ENCODE data around the gene OCSTAMP.

The OCSTAMP gene

GRCh38 chr20:46557231-46557956, 6.9 kb upstream of the OCSTAMP start:
- no peak for DNase-seq (ENCODE audit: extremely low spot score)
- ChIA-PET CTCF (no interaction called here), POLR2A (no interaction called here)
- TF ChIP-seq ARNT (IDR thresholded peaks at IDR 0.05): no peak
- no peak for TF ChIP-seq TARDBP (IDR thresholded peaks at IDR 0.05)
- TF ChIP-seq SP1 (IDR thresholded peaks at IDR 0.05): no peak
- TF ChIP-seq FOXK2 (IDR thresholded peaks at IDR 0.05): no peak
- no peak for TF ChIP-seq BHLHE40 (IDR thresholded peaks at IDR 0.05; ENCODE audit: borderline replicate concordance)
- TF ChIP-seq LEF1 (IDR thresholded peaks at IDR 0.05; ENCODE audit: borderline replicate concordance): no peak
- no peak for TF ChIP-seq PKNOX1 (IDR thresholded peaks at IDR 0.05)
- TF ChIP-seq NFRKB (IDR thresholded peaks at IDR 0.05): no peak
- no peak for TF ChIP-seq FOXA1 (IDR thresholded peaks at IDR 0.05)
- TF ChIP-seq SUZ12 (IDR thresholded peaks at IDR 0.05): no peak
- TF ChIP-seq CTBP1 (IDR thresholded peaks at IDR 0.05; ENCODE audit: borderline replicate concordance): no peak
- TF ChIP-seq HDGF (IDR thresholded peaks at IDR 0.05; ENCODE audit: borderline replicate concordance): no peak
- TF ChIP-seq ELF4 (IDR thresholded peaks at IDR 0.05): no peak
- no peak for TF ChIP-seq L3MBTL2 (conservative IDR thresholded peaks at IDR 0.05)
- no peak for TF ChIP-seq ZNF384 (IDR thresholded peaks at IDR 0.05)
- TF ChIP-seq FOXM1 (IDR thresholded peaks at IDR 0.05; ENCODE audit: borderline replicate concordance): no peak

GRCh38 chr20:46555370-46555956, 5.0 kb upstream of the OCSTAMP start:
- CTCF ChIA-PET: interaction anchor here (0.7 kb wide), 1 partner anchor 9 kb away, joined by 4 read pairs; no protein-coding TSS in a partner anchor
- POLR2A ChIA-PET: no interaction called here
- TF ChIP-seq PKNOX1 (IDR thresholded peaks at IDR 0.05) (no peak), SUZ12 (IDR thresholded peaks at IDR 0.05) (no peak), FOXM1 (IDR thresholded peaks at IDR 0.05; ENCODE audit: borderline replicate concordance) (no peak), TARDBP (IDR thresholded peaks at IDR 0.05) (no peak), ZNF384 (IDR thresholded peaks at IDR 0.05) (no peak), LEF1 (IDR thresholded peaks at IDR 0.05; ENCODE audit: borderline replicate concordance) (no peak), ARNT (IDR thresholded peaks at IDR 0.05) (no peak), FOXK2 (IDR thresholded peaks at IDR 0.05) (no peak), L3MBTL2 (conservative IDR thresholded peaks at IDR 0.05) (no peak), CTBP1 (IDR thresholded peaks at IDR 0.05; ENCODE audit: borderline replicate concordance) (no peak), NFRKB (IDR thresholded peaks at IDR 0.05) (no peak)
- no peak for DNase-seq (ENCODE audit: extremely low spot score)

- CTCF ChIA-PET: interaction anchor here (0.6 kb wide), 1 partner anchor 23 kb away, joined by 3 read pairs; no protein-coding TSS in a partner anchor
- POLR2A ChIA-PET: no interaction called here
- TF ChIP-seq NFRKB (IDR thresholded peaks at IDR 0.05): no peak
- no peak for TF ChIP-seq BHLHE40 (IDR thresholded peaks at IDR 0.05; ENCODE audit: borderline replicate concordance)
- no peak for TF ChIP-seq CTBP1 (IDR thresholded peaks at IDR 0.05; ENCODE audit: borderline replicate concordance)
- no peak for TF ChIP-seq TARDBP (IDR thresholded peaks at IDR 0.05)
- no peak for TF ChIP-seq FOXM1 (IDR thresholded peaks at IDR 0.05; ENCODE audit: borderline replicate concordance)
- TF ChIP-seq HDGF (IDR thresholded peaks at IDR 0.05; ENCODE audit: borderline replicate concordance): no peak
- no peak for TF ChIP-seq LEF1 (IDR thresholded peaks at IDR 0.05; ENCODE audit: borderline replicate concordance)
- TF ChIP-seq SP1 (IDR thresholded peaks at IDR 0.05): no peak
- no peak for TF ChIP-seq SUZ12 (IDR thresholded peaks at IDR 0.05)
- no peak for TF ChIP-seq PKNOX1 (IDR thresholded peaks at IDR 0.05)
- no peak for TF ChIP-seq ELF4 (IDR thresholded peaks at IDR 0.05)
- no peak for TF ChIP-seq FOXA1 (IDR thresholded peaks at IDR 0.05)
- no peak for TF ChIP-seq FOXK2 (IDR thresholded peaks at IDR 0.05)
- TF ChIP-seq ZNF384 (IDR thresholded peaks at IDR 0.05): no peak
- no peak for DNase-seq (ENCODE audit: extremely low spot score)
Measured at GRCh38 chr20:46554828-46555227, 4.4 kb upstream of the OCSTAMP start.

- POLR2A ChIA-PET: no interaction called here
- DNase-seq (ENCODE audit: extremely low spot score): no peak
- CTCF ChIA-PET: interaction anchor here (1.6 kb wide), 1 partner anchor 8 kb away, joined by 3 read pairs; no protein-coding TSS in a partner anchor
- TF ChIP-seq FOXA1 (IDR thresholded peaks at IDR 0.05): no peak
- TF ChIP-seq ZNF384 (IDR thresholded peaks at IDR 0.05): no peak
- no peak for TF ChIP-seq LEF1 (IDR thresholded peaks at IDR 0.05; ENCODE audit: borderline replicate concordance)
- no peak for TF ChIP-seq BHLHE40 (IDR thresholded peaks at IDR 0.05; ENCODE audit: borderline replicate concordance)
- no peak for TF ChIP-seq FOXK2 (IDR thresholded peaks at IDR 0.05)
- no peak for TF ChIP-seq NFRKB (IDR thresholded peaks at IDR 0.05)
- no peak for TF ChIP-seq ARNT (IDR thresholded peaks at IDR 0.05)
- TF ChIP-seq CTBP1 (IDR thresholded peaks at IDR 0.05; ENCODE audit: borderline replicate concordance): no peak
- no peak for TF ChIP-seq FOXM1 (IDR thresholded peaks at IDR 0.05; ENCODE audit: borderline replicate concordance)
- no peak for TF ChIP-seq L3MBTL2 (conservative IDR thresholded peaks at IDR 0.05)
- TF ChIP-seq ELF4 (IDR thresholded peaks at IDR 0.05): no peak
Measured at GRCh38 chr20:46553926-46554325, 3.5 kb upstream of the OCSTAMP start.

- TF ChIP-seq PKNOX1 (IDR thresholded peaks at IDR 0.05) (no peak), ARNT (IDR thresholded peaks at IDR 0.05) (no peak), FOXK2 (IDR thresholded peaks at IDR 0.05) (no peak), HDGF (IDR thresholded peaks at IDR 0.05; ENCODE audit: borderline replicate concordance) (no peak), SP1 (IDR thresholded peaks at IDR 0.05) (no peak), L3MBTL2 (conservative IDR thresholded peaks at IDR 0.05) (no peak)
- CTCF ChIA-PET: interaction anchor here (0.6 to 1.6 kb wide), 2 partner anchors 9 to 10 kb away, joined by 3 read pairs; no protein-coding TSS in a partner anchor
- no peak for DNase-seq (ENCODE audit: extremely low spot score)
- POLR2A ChIA-PET: no interaction called here
Measured at GRCh38 chr20:46552460-46553420, 2.3 kb upstream of the OCSTAMP start.
